T-cell (primary cell): ENCODE results near the gene TMC4. TPM values are rescaled to one million over a fixed set of nuclear protein-coding genes. Genes with fewer than 3 reads are reported as not detected.

Experiments
- ATAC-seq, 4 experiments: fragments of 200-7000 bp in 3 of 4; fragments of 150-1000 bp in 1 of 4; cut with Tn5 transposase; replicated peaks in 1 of 4; 1 replicate in 3 of 4; 2 replicates in 1 of 4; pipeline ENCODE4 v1.10.0; 2021; ENCODE audit warnings: moderate library complexity in 3 of 4, mild to moderate bottlenecking in 2 of 4, moderate number of reproducible peaks in 1 of 4
- CTCF ChIA-PET, 2 donors: fragments of 300-600 bp; sonication (Branson Sonifier 250); formaldehyde crosslinking; loops; one replicate each; lab custom pipeline; 2022; ENCODE audit warnings: antibody characterized with exemption in 2 of 2; lab: Charles Lee
- POLR2A ChIA-PET, 2 donors: fragments of 300-600 bp; sonication (Branson Sonifier 250); formaldehyde crosslinking; loops; one replicate each; lab custom pipeline; 2022; ENCODE audit warnings: antibody characterized with exemption in 2 of 2; lab: Charles Lee
- DNase-seq, 35 experiments: peaks; one replicate each; pipeline versions ENCODE4 v3.0.0 to v3.0.0-alpha.2; 2013 to 2023
- H3K27ac ChIP-seq: one replicate; pipeline ENCODE4 v1.5.1; 2013; ENCODE audit warnings: low read length
- H3K27me3 ChIP-seq, 2 experiments: replicated peaks in 1 of 2; 1 replicate in 1 of 2; 2 replicates in 1 of 2; pipeline versions ENCODE4 v1.6.1 to v1.7.0; 2013; ENCODE audit warnings: low read length in 1 of 2, mixed read lengths in 1 of 2; ENCODE audit not compliant: control insufficient read depth in 2 of 2, insufficient read depth in 2 of 2; ENCODE audit errors: extremely low read depth in 1 of 2
- H3K36me3 ChIP-seq, 2 donors: 1 replicate in 1 of 2; 2 replicates in 1 of 2; pipeline versions ENCODE4 v1.6.1 to v1.7.0; 2013; ENCODE audit warnings: low read length in 1 of 2; ENCODE audit not compliant: control insufficient read depth in 2 of 2, insufficient read depth in 1 of 2; ENCODE audit errors: extremely low read depth in 1 of 2
- H3K4me1 ChIP-seq, 2 experiments: 1 replicate in 1 of 2; 2 replicates in 1 of 2; pipeline versions ENCODE4 v1.6.1 to v1.7.0; 2013; ENCODE audit warnings: low read length in 2 of 2, mixed read lengths in 1 of 2; ENCODE audit not compliant: insufficient read depth in 2 of 2, control insufficient read depth in 1 of 2; ENCODE audit errors: extremely low read depth in 1 of 2
- H3K4me3 ChIP-seq, 2 donors: 1 replicate in 1 of 2; 2 replicates in 1 of 2; pipeline versions ENCODE4 v1.5.1 to v1.7.0; 2013; ENCODE audit warnings: mild to moderate bottlenecking in 2 of 2, low read length in 1 of 2, moderate library complexity in 1 of 2; ENCODE audit not compliant: control insufficient read depth in 1 of 2; ENCODE audit errors: extremely low read depth in 1 of 2
- H3K9me3 ChIP-seq: 2 replicates; pipeline ENCODE4 v1.7.0; 2013
- H3K27ac Mint-ChIP-seq, 2 donors: one replicate each; pipeline ENCODE4 v1.8.0; 2020 to 2021; ENCODE audit warnings: mild to moderate bottlenecking in 2 of 2, mixed read lengths in 2 of 2
- H3K27me3 Mint-ChIP-seq, 2 donors: one replicate each; pipeline ENCODE4 v1.8.0; 2021 to 2022; ENCODE audit warnings: mixed read lengths in 2 of 2
- H3K36me3 Mint-ChIP-seq: one replicate; pipeline ENCODE4 v1.8.0; 2021; ENCODE audit warnings: mixed read lengths
- H3K4me1 Mint-ChIP-seq, 3 donors: one replicate each; pipeline ENCODE4 v1.8.0; 2020 to 2022; ENCODE audit warnings: mixed read lengths in 3 of 3, mild to moderate bottlenecking in 1 of 3
- H3K4me3 Mint-ChIP-seq, 3 donors: one replicate each; pipeline ENCODE4 v1.8.0; 2020 to 2022; ENCODE audit warnings: mild to moderate bottlenecking in 3 of 3, mixed read lengths in 3 of 3, moderate library complexity in 3 of 3
- H3K9me3 Mint-ChIP-seq, 3 donors: one replicate each; pipeline ENCODE4 v1.8.0; 2020 to 2022; ENCODE audit warnings: mixed read lengths in 3 of 3
- WGBS: methylation state at CpG from one replicate; pipeline ENCODE4 v1.1.5; 2013; ENCODE audit warnings: missing lambda C conversion rate; ENCODE audit not compliant: insufficient coverage; 5-methylcytosine and 5-hydroxymethylcytosine counted together
- total RNA-seq, 35 experiments: library from RNA in 6 of 35; stranded (reverse) in 6 of 35; fragments of 120-200 nt in 1 of 35; gene quantifications; one replicate each; pipeline versions ENCODE4 v1.2.1 to v1.2.4 and lab custom pipeline; 2013 to 2026

The TMC4 gene
- total RNA-seq, 5 donors from 2014 or later (not counting 1 experiment from before 2014, with no cell fraction given): 0.78 to 2.6 (median 1.4) TPM

DNA sequence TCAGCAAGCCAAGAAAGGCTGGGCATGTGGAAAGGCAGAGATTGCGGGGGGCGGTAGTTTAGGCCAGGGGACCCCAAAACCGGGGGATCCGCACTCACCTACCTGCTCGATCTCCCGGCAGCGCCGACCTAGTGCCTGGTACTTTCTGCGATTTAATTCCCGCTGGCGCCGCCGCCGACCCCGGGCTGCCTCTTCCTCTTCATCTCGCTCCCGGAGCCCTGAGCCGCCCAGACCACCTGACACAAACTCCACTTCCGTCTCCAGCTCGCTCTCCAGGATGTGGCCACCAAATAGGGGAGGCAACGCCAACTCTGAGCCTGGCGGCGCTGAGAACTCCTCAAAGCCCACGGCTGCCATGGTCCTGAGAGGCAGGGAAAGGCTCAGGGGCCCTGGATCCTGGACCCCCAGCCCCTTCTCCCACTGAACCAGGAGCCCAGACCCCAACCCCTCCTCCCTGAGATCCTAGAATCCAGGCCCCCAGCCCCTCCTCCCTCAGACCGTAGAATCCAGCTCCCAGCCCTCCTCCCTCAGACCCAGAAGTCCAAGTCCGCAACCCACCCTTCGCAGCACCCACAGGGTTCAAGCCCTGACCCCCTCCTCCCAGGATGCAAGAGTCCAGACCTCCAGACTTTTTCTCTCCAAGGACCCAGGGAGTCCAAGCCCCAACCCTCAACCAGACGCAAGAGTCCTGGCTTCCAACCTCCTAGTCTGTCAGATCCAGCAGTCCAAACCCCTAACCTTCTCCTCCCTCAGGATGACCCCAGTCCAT lies 58.4 kb downstream of the TMC4 start:
- peaks cover 3 to 27% of the 10 kb centered on the region in 2 donors for H3K36me3 ChIP-seq
- H3K9me3 ChIP-seq: no peaks in the 10 kb centered on the region
- peaks cover 32 to 46% (median 40%) of the 10 kb centered on the region in 3 donors for H3K4me1 Mint-ChIP-seq
- peak; percentile 35 to 52 (median 44) for ATAC-seq
- H3K27ac ChIP-seq: peak overlapping the region; percentile 78
- POLR2A ChIA-PET: interaction anchor here (1.2 to 1.4 kb wide), 3 partner anchors 23 to 76 kb away, joined by 3 to 6 read pairs (median 4); partner anchors contain the start of genes CNOT3 (in 1 of the 2), MBOAT7 (in 1 of the 2) and TSEN34 (in 1 of the 2)
- no peaks in the 10 kb centered on the region for H3K27me3 Mint-ChIP-seq
- H3K27ac Mint-ChIP-seq: peak overlapping the region; percentile 86 to 98
- CTCF ChIA-PET: interaction anchor here in 1 of 2 donors (0.7 to 2.9 kb wide), 3 partner anchors 12 to 37 kb away, joined by 3 to 14 read pairs (median 8); partner anchors contain the start of genes CNOT3 and NDUFA3
- H3K4me3 Mint-ChIP-seq: peak overlapping the region; percentile 84 to 91 (median 89)
- H3K36me3 Mint-ChIP-seq: peaks cover 11% of the 10 kb centered on the region
- H3K4me3 ChIP-seq: peak overlapping the region; percentile 82 to 98
- no peaks in the 10 kb centered on the region for H3K9me3 Mint-ChIP-seq
- 6% methylated on average over 28 of the region's 28 CpGs for WGBS
- H3K4me1 ChIP-seq: peaks cover 3 to 35% of the 10 kb centered on the region in 2 experiments
- no peaks in the 10 kb centered on the region for H3K27me3 ChIP-seq
- DNase-seq: peak in 33 of 35 experiments; percentile 21 to 73 (median 42)

Other genes with a start within 250 kb of the TMC4 start
- under 1 TPM in 1 of 5 donors, not detected in 4; 0.03 TPM for gene CACNG8, start 210.2 kb downstream of the TMC4 start, total RNA-seq
- not detected for gene CACNG6, start 181.5 kb downstream of the TMC4 start, total RNA-seq
- gene VSTM1, start 109.3 kb downstream of the TMC4 start, total RNA-seq: not detected
- gene TARM1, start 91.8 kb downstream of the TMC4 start, total RNA-seq: not detected
- gene OSCAR, start 72.4 kb downstream of the TMC4 start, total RNA-seq: under 1 TPM; 0.32 to 0.76 (median 0.58) TPM
- 100 to 1,000 TPM in 3 of 5 donors, 10 to 100 TPM in 2; 77.4 to 137 (median 123) TPM for gene NDUFA3, start 70.3 kb downstream of the TMC4 start, total RNA-seq
- gene TFPT, start 57.5 kb downstream of the TMC4 start, total RNA-seq: 10 to 100 TPM; 12.0 to 27.0 (median 20.7) TPM
- gene PRPF31, start 57.4 kb downstream of the TMC4 start, total RNA-seq: 10 to 100 TPM; 56.3 to 75.3 (median 69.8) TPM
- gene CNOT3, start 35.4 kb downstream of the TMC4 start, total RNA-seq: 10 to 100 TPM; 45.9 to 83.1 (median 77.0) TPM
- gene LENG1, start 13.4 kb downstream of the TMC4 start, total RNA-seq: 10 to 100 TPM in 4 of 5 donors, 1 to 10 TPM in 1; 8.4 to 21.5 (median 19.2) TPM
- gene MBOAT7, start 16.4 kb upstream of the TMC4 start, total RNA-seq: 10 to 100 TPM; 24.0 to 44.8 (median 38.9) TPM
- 10 to 100 TPM in 4 of 5 donors, 1 to 10 TPM in 1; 9.5 to 28.5 (median 23.5) TPM for gene TSEN34, start 18.1 kb upstream of the TMC4 start, total RNA-seq
- gene RPS9, start 27.7 kb upstream of the TMC4 start, total RNA-seq: 1,000 to 10,000 TPM; 1,706 to 1,922 (median 1,806) TPM
- gene LILRB3, start 49.8 kb upstream of the TMC4 start, total RNA-seq: 1 to 10 TPM in 3 of 5 donors, under 1 TPM in 2; 0.72 to 2.8 (median 1.1) TPM
- gene LILRA6, start 69.6 kb upstream of the TMC4 start, total RNA-seq: under 1 TPM in 3 of 5 donors, not detected in 2; 0.13 to 0.58 (median 0.43) TPM
- gene LILRB5, start 84.1 kb upstream of the TMC4 start, total RNA-seq: under 1 TPM in 1 of 5 donors, not detected in 4; 0.13 TPM
- gene LILRB2, start 108.0 kb upstream of the TMC4 start, total RNA-seq: under 1 TPM in 2 of 5 donors, not detected in 3; 0.46 to 0.53 TPM
- gene LILRA5, start 140.0 kb upstream of the TMC4 start, total RNA-seq: not detected
- under 1 TPM in 1 of 5 donors, not detected in 4; 0.58 TPM for gene LILRA4, start 166.0 kb upstream of the TMC4 start, total RNA-seq
- 10 to 100 TPM; 40.2 to 66.0 (median 59.7) TPM for gene LAIR1, start 191.8 kb upstream of the TMC4 start, total RNA-seq
- under 1 TPM in 2 of 5 donors, not detected in 3; 0.26 to 0.41 TPM for gene TTYH1, start 242.3 kb upstream of the TMC4 start, total RNA-seq